Stimulated activated CD8-positive, alpha-beta memory T cell treated with anti-CD3 and anti-CD28 coated beads, Interleukin-12 subunit alpha, Interleukin-12 subunit beta, amount 100 ng/mL, for 24 hours (primary cell): ENCODE results near the gene FEN1.

Source experiments
- DNase-seq: peaks from one replicate; pipeline ENCODE4 v3.0.0-alpha.2; 2020; ENCODE audit errors: extremely low read depth

FEN1 gene

DNA sequence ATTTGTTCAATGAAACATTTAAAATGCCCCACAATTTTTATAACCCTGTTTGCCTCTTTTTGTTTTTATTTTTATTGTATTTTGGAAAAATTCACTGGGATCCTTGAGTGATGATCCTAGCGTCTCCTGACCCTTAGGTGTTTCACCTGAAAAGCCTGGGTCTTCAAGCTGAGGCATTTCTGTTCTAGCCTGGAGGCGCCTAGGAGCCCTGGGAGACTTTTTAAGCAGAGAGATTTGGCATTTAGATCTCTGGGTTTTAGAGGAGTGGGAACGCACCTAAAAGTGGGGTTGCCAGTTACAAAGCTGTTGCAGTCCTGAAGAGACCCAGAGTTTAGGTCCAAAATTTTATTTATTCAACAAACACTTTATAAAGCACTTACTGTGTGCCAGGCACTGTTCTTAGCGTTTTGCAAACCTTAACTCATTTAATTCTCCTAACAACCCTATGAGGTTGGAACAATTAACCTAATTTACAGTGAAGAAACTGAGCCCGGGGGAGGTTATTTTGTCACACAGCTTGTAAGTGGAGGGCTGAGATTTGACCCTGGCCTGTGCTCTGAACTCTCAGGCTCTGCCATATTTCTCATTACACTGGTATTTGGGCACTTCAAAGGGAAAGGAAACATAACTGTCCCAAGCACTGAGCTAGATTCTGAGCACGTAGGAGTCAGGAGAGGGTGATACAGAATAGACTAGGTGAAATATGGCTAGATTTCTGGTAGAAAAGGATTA lies 24.9 kb downstream of the FEN1 start:
- no peak for DNase-seq

DNA sequence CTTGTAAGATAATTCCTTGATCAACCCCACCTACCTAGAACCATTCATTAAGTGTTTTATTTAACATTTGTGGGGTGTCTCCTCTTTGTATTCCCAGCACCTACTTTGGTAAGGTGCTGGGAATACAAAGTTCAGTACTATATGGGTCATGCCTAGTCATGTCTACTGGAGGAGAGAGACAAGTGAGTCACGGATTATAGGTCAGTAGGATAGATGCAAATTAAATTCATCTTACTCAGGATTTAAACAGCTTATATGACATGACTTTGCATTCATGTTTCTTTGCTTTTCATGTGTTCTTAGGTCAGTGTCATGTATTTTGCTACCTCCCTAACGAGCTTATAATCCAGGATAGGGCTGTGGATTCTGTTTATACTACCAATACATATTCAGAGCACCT lies 27.5 kb downstream of the FEN1 start:
- no peak for DNase-seq

DNA sequence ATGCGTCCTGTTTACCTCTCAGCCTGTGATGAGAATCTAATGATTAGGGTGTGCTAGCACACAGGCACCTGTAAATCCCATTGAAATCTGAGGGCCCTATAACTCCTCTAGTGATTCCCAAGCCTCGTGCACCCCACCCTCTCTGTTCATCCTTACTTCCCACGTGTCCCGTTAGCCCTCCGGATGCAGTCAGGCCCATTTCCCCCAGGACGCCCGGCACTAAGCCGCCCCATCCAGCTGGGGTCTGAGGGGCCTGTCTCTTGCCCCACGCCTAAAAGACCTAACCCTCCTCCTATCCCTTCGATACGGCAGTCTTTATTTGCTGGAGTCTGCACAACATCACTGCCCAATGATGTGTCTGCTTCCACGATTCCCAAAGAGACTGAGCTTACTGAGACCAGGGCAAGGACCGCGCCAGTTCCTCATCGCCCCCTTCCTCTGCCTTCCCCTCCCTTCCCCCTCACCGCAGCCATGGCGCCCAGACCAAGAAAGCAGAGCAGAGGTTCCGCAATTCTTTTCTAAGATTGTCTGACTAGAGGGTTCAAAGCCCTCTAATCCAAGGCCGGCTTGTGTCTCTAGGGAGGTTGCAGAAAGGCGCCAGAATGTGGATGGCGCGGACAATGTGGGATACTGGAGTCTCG lies 34.3 kb downstream of the FEN1 start:
- no peak for DNase-seq

- DNase-seq = no peak
Measured at GRCh38 chr11:61827571-61828378, 35.1 kb downstream of the FEN1 start, which contains the start of gene FADS2. FADS2 (plus strand) TSS chr11:61828300; CDS start chr11:61828391, 91 bp downstream.

DNA sequence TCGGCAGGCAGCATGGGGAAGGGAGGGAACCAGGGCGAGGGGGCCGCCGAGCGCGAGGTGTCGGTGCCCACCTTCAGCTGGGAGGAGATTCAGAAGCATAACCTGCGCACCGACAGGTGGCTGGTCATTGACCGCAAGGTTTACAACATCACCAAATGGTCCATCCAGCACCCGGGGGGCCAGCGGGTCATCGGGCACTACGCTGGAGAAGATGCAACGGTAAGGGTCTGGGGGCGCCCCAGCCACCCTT lies 35.6 kb downstream of the FEN1 start:
- DNase-seq = no peak

DNA sequence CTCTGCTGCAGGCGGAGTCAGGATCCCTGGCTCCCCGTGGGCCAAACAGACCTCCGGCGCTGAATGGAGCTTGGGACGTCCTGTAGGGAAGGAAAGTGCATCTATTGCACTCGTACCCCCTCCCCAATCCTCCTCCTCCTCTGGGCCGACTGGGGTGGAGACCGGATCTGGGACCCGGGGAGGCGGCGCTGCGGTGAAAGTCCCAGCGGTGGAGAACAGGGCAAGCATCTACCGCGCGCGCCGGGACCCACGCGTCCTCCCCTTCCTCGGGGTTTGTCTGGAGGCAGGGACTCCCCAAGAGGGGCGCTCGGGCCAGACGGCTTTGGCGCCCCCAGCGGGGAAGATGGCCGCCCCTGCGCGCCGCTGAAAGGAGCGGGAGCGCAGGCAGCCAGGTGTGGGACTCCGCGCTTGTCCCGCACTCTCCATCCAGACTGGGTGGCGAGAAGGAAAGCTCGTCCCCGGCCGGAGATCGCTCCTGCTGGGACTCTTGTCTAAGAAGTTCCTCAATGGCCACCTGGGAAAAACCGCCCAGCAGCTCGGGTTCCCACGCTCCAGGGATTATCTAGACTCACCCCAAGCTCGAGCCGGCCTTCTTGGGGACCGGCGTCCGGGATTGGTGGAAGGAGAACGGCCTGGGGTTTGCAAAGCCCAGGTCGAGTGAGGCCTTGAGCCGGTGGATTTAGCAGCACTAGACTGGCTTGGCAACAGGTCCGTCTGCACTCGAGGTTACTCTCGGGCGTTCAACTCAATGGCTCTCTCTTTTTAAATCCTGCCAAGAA lies 36.1 kb downstream of the FEN1 start:
- DNase-seq = no peak

GRCh38 chr11:61829806-61830205 lies 37.1 kb downstream of the FEN1 start:
- no peak for DNase-seq

- no peak for DNase-seq
Measured at GRCh38 chr11:61830237-61831105, 37.8 kb downstream of the FEN1 start.

- DNase-seq = no peak
Measured at GRCh38 chr11:61832207-61832606, 39.5 kb downstream of the FEN1 start.

- no peak for DNase-seq
Measured at GRCh38 chr11:61832754-61833153, 40.0 kb downstream of the FEN1 start.

DNA sequence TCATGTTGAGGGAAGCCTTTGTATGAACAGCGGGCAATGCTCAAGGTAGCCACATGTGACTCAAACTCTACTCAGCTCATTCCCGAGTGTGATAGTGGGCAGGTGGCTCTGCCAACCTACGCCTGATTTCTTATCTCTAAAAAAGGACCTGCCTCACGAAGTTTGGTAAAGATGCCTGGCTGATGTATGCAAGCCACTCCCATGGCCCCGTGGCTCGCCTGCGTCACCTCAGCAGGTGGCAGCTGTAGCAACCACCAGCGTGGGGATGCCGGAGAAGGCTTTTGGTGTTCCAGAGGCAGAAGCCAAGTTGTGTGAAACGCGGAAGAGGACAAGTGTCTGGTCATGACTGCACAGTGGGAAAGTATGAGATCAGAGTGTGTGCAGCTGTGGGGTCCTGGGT lies 40.8 kb downstream of the FEN1 start:
- no peak for DNase-seq

DNA sequence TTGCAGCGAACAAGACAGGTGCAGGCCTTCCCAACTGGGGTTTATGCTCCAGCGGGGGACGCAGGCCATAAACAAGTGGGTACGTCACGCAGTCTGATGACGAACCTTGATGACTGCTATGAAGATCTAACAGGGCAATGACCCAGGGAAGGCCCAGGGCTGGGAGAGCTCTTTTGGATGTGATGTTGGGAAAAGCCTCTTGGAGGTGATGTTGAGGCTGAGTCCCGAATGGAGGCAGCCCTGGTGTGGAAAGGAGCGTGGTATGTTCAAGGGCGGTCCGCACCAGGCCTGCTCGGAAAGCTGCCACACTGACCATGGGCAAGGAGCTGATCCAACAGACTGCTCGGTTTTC lies 41.2 kb downstream of the FEN1 start:
- no peak for DNase-seq

GRCh38 chr11:61834278-61835048 lies 41.8 kb downstream of the FEN1 start:
- no peak for DNase-seq

GRCh38 chr11:61836193-61836592 lies 43.5 kb downstream of the FEN1 start:
- DNase-seq = no peak

GRCh38 chr11:61837411-61838005 lies 44.8 kb downstream of the FEN1 start:
- no peak for DNase-seq

DNA sequence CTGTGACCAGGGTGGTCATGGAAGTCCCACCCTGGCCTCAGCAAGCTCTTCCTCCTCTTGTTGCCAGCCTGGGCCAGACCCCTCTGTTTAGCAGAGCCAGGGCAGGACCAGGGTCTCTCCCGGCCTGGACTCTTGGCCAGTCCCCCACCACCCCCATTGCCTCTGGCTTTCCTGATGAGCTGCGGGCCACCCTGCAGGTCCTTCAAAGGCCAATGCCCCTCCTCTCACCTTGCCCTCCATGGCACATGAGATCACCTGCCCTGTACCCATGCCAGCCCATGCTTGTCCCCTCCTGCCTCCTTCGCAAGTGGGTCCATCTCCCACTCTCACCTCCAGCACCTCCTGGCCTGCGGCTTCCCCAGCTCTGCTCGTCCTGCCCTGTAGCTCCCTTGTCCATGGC lies 45.8 kb downstream of the FEN1 start:
- no peak for DNase-seq

DNA sequence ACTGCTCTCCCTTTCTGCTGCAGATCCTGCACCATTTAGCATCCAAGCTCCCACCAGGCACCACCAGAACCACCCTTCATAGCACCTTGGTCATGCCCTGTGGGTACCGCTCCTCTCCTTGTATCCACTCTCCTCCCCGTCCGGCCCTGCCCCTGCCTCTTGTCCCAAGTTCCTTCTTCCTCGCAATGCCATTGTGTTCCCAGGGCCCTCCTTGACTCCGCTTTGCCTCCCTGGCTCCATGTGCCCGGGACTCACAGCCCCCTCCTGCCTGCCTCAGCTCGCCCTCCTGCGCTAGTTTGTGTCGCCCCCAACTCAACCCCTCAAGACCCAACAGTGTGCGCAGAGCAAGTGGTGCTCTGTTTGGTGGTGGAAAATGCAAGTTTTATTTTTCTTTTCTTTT lies 46.2 kb downstream of the FEN1 start:
- DNase-seq = no peak

DNA sequence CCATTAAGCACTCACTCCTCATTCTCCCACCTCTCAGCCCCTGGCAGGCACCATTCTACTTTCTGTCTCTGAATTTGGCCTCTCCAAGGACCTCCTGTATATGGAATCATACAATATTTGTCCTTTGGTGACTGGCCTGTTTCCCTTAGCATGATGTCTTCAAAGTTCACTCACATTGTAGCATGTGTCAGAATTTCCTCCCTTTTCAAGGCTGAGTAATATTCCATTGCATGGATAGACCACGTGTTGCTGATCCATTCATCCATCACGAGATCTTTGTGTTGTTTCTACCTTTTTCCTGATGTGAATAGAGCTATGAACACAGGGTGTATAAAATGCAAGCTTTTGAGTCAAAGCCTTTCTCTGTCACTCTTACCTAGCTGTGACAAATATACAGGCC lies 47.0 kb downstream of the FEN1 start:
- no peak for DNase-seq

DNA sequence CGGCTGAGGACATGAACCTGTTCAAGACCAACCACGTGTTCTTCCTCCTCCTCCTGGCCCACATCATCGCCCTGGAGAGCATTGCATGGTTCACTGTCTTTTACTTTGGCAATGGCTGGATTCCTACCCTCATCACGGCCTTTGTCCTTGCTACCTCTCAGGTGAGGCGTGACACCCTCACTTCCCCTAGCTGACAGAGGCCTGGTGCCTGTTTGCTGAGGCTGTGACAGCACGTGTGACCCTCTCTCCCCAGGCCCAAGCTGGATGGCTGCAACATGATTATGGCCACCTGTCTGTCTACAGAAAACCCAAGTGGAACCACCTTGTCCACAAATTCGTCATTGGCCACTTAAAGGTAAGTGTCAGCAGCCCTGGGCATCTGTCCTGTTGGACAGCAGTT lies 47.7 kb downstream of the FEN1 start:
- DNase-seq = no peak
